HEK293 (cell line): ENCODE data around the gene GTF2F2.

Experiments
- BCL11A ChIP-seq: fragments of 450-650 bp; formaldehyde crosslinking; IDR thresholded peaks from 2 replicates; pipeline ENCODE4 v1.5.1; 2016; ENCODE audit warnings: low read depth, missing biosample characterization, missing genetic modification characterization
- KLF10 ChIP-seq: fragments of 450-650 bp; IDR thresholded peaks from 2 replicates; pipeline ENCODE4 v1.5.1; 2018; ENCODE audit warnings: missing biosample characterization, mild to moderate bottlenecking, missing genetic modification characterization
- SP2 ChIP-seq: fragments of 450-650 bp; formaldehyde crosslinking; IDR thresholded peaks from 2 replicates; pipeline ENCODE4 v1.5.1; 2016; ENCODE audit warnings: missing biosample characterization, missing genetic modification characterization
- SP7 ChIP-seq: fragments of 450-650 bp; formaldehyde crosslinking; IDR thresholded peaks from 2 replicates; pipeline ENCODE4 v1.5.1; 2016; ENCODE audit warnings: missing biosample characterization, missing genetic modification characterization
- ZNF274 ChIP-seq, 2 experiments: fragments of 200-500 bp in 1 of 2; fragments of 450-650 bp in 1 of 2; sonication (Bioruptor generic) in 1 of 2; formaldehyde crosslinking in 1 of 2; IDR thresholded peaks; 2 replicates each; pipeline versions ENCODE4 v1.5.1 to v1.6.1; 2014 to 2016; ENCODE audit warnings: borderline replicate concordance in 1 of 2, inconsistent platforms in 1 of 2, low read length in 1 of 2, missing biosample characterization in 1 of 2, missing genetic modification characterization in 1 of 2
- ZNF350 ChIP-seq: fragments of 450-650 bp; formaldehyde crosslinking; IDR thresholded peaks from 2 replicates; pipeline ENCODE4 v1.5.0; 2017; ENCODE audit warnings: missing biosample characterization, mild to moderate bottlenecking, missing genetic modification characterization
- ZNF37A ChIP-seq: fragments of 450-650 bp; IDR thresholded peaks from 2 replicates; pipeline ENCODE4 v1.5.1; 2018; ENCODE audit warnings: missing biosample characterization, missing genetic modification characterization
- TF ChIP-seq, protein P1 (sequence below): fragments of 450-650 bp; formaldehyde crosslinking; IDR thresholded peaks from 2 replicates; pipeline ENCODE4 v1.5.1; 2017; ENCODE audit warnings: missing biosample characterization, missing genetic modification characterization
- TF ChIP-seq, protein P2 (sequence below): fragments of 450-650 bp; formaldehyde crosslinking; IDR thresholded peaks from 2 replicates; pipeline ENCODE4 v1.5.1; 2016; ENCODE audit warnings: missing biosample characterization, missing genetic modification characterization
- TF ChIP-seq, protein P3 (sequence below): fragments of 450-650 bp; formaldehyde crosslinking; IDR thresholded peaks from 2 replicates; pipeline ENCODE4 v1.5.1; 2016; ENCODE audit warnings: missing biosample characterization, missing genetic modification characterization
- TF ChIP-seq, protein P4 (sequence below): fragments of 450-650 bp; formaldehyde crosslinking; IDR thresholded peaks from 2 replicates; pipeline ENCODE4 v1.5.1; 2017; ENCODE audit warnings: missing biosample characterization, mild to moderate bottlenecking, missing genetic modification characterization, moderate library complexity

DNA sequence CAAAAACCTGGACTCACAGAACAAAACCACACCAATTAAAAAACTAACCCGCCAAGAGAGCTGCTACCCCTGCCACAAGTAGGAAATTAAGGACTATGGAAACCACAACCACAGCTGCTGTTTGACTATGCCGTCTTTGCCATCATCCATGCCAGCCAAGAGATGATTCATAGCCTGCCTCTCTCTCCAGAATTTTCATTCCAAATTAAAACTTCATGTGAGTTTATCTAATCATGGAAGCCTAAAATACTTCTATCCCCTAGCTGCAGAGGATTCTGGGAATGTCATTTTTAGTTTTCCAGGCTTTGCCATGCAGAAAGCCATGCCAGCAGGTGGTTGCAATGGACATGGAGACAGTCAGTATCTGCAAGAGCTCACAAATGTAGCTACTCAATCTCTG is 27.6 kb upstream of the GTF2F2 start:
- TF ChIP-seq, protein P1, sequence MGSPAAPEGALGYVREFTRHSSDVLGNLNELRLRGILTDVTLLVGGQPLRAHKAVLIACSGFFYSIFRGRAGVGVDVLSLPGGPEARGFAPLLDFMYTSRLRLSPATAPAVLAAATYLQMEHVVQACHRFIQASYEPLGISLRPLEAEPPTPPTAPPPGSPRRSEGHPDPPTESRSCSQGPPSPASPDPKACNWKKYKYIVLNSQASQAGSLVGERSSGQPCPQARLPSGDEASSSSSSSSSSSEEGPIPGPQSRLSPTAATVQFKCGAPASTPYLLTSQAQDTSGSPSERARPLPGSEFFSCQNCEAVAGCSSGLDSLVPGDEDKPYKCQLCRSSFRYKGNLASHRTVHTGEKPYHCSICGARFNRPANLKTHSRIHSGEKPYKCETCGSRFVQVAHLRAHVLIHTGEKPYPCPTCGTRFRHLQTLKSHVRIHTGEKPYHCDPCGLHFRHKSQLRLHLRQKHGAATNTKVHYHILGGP, result no peak
- TF ChIP-seq ZNF37A (no peak), BCL11A (no peak), KLF10 (tag by site-specific recombination) (no peak), ZNF274 (IDR thresholded peaks at IDR 0.05; ENCODE audit: low read length) (no peak), ZNF274 (tag by site-specific recombination; IDR thresholded peaks at IDR 0.05; ENCODE audit: borderline replicate concordance) (no peak), SP2 (tag by site-specific recombination) (no peak), SP7 (tag by site-specific recombination) (no peak), ZNF350 (no peak)
- TF ChIP-seq, protein P2, sequence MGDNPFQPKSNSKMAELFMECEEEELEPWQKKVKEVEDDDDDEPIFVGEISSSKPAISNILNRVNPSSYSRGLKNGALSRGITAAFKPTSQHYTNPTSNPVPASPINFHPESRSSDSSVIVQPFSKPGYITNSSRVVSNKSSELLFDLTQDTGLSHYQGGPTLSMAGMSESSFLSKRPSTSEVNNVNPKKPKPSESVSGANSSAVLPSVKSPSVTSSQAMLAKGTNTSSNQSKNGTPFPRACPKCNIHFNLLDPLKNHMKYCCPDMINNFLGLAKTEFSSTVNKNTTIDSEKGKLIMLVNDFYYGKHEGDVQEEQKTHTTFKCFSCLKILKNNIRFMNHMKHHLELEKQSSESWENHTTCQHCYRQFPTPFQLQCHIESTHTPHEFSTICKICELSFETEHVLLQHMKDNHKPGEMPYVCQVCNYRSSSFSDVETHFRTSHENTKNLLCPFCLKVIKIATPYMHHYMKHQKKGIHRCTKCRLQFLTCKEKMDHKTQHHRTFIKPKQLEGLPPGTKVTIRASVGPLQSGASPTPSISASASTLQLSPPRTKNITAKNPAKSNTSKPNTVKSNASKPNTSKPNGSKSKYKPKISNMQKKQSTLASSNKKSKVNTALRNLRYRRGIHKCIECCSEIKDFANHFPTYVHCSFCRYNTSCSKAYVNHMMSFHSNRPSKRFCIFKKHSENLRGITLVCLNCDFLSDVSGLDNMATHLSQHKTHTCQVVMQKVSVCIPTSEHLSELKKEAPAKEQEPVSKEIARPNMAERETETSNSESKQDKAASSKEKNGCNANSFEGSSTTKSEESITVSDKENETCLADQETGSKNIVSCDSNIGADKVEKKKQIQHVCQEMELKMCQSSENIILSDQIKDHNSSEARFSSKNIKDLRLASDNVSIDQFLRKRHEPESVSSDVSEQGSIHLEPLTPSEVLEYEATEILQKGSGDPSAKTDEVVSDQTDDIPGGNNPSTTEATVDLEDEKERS, result no peak
- TF ChIP-seq, protein P3, sequence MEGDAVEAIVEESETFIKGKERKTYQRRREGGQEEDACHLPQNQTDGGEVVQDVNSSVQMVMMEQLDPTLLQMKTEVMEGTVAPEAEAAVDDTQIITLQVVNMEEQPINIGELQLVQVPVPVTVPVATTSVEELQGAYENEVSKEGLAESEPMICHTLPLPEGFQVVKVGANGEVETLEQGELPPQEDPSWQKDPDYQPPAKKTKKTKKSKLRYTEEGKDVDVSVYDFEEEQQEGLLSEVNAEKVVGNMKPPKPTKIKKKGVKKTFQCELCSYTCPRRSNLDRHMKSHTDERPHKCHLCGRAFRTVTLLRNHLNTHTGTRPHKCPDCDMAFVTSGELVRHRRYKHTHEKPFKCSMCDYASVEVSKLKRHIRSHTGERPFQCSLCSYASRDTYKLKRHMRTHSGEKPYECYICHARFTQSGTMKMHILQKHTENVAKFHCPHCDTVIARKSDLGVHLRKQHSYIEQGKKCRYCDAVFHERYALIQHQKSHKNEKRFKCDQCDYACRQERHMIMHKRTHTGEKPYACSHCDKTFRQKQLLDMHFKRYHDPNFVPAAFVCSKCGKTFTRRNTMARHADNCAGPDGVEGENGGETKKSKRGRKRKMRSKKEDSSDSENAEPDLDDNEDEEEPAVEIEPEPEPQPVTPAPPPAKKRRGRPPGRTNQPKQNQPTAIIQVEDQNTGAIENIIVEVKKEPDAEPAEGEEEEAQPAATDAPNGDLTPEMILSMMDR (tag by site-specific recombination), result no peak
- TF ChIP-seq, protein P4, sequence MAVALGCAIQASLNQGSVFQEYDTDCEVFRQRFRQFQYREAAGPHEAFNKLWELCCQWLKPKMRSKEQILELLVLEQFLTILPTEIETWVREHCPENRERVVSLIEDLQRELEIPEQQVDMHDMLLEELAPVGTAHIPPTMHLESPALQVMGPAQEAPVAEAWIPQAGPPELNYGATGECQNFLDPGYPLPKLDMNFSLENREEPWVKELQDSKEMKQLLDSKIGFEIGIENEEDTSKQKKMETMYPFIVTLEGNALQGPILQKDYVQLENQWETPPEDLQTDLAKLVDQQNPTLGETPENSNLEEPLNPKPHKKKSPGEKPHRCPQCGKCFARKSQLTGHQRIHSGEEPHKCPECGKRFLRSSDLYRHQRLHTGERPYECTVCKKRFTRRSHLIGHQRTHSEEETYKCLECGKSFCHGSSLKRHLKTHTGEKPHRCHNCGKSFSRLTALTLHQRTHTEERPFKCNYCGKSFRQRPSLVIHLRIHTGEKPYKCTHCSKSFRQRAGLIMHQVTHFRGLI (tag by site-specific recombination), result no peak
